ENCODE data around the gene TF.
"Not testable (repeated sequence)": the region's sequence is repeated elsewhere in the genome, so short reads cannot be mapped to it uniquely, and the experiment has no call there.

The TF gene
- total RNA-seq, result 0 to 0.39 (median 0.05) reads per million in 3 experiments

DNA sequence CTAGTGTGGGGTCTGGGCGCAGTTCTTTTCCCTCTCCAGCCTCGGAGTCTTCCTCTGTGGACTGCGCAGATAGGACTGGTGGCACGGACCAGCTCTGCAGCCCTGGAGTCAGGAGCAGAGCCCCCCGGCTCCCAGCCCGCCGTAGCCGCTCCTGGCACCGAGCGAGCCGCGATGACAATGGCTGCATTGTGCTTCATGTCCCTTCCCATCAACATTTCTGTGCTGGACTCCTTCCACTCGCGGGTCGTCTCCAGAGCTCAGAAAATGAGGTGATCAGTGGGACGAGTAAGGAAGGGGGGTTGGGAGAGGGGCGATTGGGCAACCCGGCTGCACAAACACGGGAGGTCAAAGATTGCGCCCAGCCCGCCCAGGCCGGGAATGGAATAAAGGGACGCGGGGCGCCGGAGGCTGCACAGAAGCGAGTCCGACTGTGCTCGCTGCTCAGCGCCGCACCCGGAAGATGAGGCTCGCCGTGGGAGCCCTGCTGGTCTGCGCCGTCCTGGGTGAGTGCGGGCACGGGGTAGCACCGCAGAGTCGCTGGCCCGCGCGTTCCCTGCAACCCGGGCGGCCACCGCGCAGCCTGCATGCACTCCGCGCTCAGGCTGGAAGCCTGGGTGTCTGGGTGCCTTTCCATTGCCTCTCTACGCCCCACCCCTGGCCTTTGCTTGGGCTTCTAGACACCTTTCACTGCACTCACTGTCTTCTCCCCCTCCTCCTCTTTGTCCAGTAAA lies at the start of gene TF:
TSS of gene TF (plus strand) at position 413 of the 731 bp plus-strand sequence. CDS start at position 461, 48 bp downstream.
- DNase-seq, result no peak

DNA sequence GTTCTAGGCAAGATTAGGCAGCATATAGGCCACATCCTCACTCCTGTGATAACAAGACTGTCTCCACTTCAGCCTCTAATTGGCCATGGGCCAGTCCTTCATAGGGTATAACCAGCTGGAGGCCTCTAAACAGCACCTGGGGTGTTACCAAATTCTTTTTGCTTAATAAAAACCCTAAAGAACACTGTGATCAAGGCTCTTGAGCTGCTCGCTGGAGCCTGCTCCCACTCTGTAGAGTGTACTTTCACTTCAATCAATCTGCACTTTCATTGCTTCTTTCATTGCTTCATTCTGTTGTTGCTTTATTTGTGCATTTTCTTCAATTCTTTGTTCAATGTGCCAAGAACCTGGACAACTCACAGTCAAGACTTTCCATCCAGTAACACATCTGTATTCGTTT lies 48.2 kb upstream of the TF start:
- no peak for DNase-seq

DNA sequence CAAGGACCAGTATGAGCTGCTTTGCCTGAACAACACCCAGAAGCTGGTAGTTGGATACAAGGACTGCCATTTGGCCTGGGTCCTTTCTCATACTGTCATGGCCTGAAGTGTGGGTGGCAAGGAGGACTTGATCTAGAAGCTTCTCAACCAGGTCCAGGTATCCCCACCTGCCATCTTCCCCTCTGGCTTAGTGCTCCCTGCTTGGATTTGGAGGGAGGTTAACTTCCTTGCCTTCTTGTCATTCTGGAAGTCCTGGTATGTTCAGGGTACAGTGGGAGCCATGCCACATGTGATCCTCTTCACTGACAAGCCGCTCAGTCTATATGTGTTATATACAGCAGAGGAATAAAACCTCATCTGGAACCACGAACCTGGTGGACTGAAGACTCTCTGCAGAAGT lies 46.7 kb upstream of the TF start:
- no peak for DNase-seq

GRCh38 chr3:133699903-133700302 lies 46.3 kb upstream of the TF start:
- DNase-seq, result no peak

- DNase-seq, result no peak
Measured at GRCh38 chr3:133700351-133700750, 45.8 kb upstream of the TF start.

DNA sequence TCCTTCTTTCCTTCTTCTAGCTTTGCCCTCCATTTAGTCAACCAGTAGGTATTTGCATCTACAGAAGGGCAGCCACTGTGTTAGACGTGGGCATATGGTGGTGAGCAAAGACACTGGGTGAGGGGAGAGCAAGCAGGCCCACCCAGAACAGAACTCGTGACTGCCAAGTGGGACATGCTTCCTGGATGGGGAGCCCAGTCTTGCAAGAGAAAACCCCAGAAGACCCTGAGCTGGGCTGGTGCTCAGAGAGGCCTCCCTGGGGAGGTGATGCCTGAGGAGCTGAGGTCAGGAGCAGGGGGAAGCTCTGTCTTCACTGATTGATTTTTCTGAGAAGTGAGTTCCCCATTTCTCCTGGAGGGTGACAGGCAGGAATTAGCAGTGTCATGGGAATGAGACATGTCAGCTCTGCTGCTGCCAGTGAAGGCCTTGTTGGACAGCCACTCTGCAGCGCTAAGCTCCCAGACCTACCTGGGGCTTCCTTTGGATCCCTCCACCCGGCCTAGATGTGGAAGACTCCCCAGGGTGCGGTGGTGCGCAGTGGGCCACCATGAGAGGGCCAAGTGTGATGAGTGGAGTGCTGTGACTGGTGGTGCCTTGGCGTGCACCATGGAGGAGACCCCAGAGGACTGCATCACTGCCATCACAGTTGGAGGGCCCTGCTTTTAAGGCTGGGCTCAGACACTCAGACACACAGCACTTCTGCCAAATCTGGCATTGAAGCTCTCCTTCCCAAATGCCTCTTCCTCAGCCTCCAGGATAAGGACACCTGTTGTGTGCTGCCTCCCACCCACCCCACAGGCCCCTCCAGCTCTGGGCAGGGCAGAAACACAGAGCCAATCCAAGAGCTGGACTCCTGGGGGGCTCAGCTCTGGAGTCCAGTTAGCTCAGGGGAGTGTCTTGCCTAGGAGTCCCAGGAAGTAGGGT lies 44.5 kb upstream of the TF start:
- DNase-seq, result no peak

DNA sequence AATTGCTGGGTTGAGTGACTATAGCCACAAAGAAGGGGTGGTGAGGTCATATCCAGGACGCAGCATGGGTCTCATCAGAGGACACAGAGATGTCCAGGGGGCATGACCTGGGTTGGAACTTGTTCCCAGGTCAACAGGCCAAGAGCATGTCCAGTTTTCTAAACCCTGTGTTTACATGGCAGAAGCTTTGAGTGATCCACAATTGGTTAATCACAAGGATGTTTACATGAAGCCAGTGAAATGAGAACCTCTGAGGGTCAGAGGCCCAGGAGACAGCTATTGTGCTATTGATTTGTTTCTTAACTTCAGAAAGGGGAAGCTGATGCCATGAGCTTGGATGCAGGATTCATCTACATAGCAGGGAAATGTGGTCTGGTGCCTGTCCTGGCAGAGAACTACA lies 42.3 kb upstream of the TF start:
- DNase-seq, result no peak

DNA sequence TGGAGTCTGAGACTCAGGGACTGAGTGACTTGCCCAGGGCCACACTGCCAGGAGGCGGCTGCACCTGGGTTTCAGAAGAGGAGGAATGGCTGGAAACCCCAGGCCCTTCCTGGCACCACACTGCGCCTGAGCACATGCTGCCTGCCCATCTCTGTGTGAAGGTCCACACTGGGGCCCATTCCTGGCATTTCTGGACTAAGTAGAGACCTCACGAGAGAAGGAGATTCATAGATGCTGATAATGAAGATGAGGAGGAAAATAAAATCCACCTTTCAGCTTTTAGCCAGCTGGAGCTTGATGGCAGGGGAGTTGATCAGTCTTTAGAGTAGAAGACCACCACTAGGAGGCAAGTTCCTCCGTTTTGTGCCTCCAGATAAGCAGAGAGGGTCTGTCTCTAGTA lies 40.2 kb upstream of the TF start:
- no peak for DNase-seq

GRCh38 chr3:133709139-133709750 lies 36.9 kb upstream of the TF start:
- DNase-seq, result no peak

GRCh38 chr3:133711013-133711412 lies 35.2 kb upstream of the TF start:
- DNase-seq, result no peak

GRCh38 chr3:133712017-133712416 lies 34.2 kb upstream of the TF start:
- DNase-seq, result no peak

DNA sequence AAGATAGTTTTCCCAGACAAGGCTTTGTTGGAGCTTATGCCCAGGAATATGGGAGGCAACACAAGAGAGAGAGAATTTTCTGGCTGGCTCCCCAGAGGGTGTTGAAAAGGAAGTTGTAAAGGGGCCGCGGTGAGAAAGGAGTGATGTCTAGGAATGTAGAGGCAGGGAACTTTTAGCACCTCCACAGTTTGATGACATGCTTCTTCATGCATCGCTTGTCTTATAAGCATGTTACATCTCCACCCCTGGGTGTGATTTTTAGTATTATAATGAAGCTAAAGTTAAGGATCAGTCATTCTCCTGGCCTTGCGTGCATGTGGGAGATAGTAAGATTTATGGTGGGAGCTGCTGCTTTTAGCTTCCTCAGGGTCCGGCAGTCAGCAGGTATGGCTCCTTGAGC lies 32.8 kb upstream of the TF start:
- no peak for DNase-seq

DNA sequence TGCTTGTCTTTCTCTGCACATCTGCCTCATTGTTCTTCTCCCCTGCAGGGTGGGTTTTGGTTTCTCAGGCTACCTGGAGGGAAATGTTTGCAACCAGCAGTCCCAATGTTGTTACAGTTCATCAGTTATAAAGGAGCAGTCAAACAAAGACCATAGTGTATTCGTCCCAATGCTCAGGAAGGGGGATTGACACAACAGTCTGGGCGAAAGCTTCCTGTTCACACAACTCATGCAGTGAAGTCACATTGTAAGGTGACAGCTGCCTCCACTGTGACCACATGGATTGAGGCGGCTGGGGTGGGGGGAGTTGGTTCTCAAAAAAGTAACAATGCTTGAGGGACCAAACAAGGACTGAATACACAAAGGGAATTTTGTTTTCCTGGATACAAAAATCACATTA lies 28.8 kb upstream of the TF start:
- no peak for DNase-seq

GRCh38 chr3:133722935-133723334 lies 23.3 kb upstream of the TF start:
- DNase-seq, result no peak

- no peak for DNase-seq
Measured at GRCh38 chr3:133730993-133731392, 15.2 kb upstream of the TF start.

- DNase-seq, result not testable (repeated sequence)
Measured at GRCh38 chr3:133732231-133732630, 14.0 kb upstream of the TF start.

- no peak for DNase-seq
Measured at GRCh38 chr3:133733226-133733625, 13.0 kb upstream of the TF start.

DNA sequence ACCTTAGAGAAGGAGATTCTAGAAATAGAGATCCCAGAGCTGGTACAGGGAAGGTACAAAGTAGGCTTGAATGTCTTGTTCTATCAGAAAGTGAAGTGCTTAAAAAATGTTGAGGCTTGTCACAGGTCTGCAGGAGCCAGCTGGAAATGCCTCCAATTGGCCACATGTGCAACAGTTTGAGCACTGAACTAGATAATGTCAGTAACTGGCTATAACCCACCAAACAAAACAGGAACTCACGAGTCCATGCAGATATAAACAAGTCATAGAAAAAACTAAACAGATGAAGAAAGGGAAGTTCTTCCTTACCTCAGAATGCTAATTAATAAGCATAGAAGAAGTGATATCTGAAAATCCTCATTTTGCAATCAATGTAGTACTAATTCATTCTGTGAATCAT lies 11.9 kb upstream of the TF start:
- no peak for DNase-seq

DNA sequence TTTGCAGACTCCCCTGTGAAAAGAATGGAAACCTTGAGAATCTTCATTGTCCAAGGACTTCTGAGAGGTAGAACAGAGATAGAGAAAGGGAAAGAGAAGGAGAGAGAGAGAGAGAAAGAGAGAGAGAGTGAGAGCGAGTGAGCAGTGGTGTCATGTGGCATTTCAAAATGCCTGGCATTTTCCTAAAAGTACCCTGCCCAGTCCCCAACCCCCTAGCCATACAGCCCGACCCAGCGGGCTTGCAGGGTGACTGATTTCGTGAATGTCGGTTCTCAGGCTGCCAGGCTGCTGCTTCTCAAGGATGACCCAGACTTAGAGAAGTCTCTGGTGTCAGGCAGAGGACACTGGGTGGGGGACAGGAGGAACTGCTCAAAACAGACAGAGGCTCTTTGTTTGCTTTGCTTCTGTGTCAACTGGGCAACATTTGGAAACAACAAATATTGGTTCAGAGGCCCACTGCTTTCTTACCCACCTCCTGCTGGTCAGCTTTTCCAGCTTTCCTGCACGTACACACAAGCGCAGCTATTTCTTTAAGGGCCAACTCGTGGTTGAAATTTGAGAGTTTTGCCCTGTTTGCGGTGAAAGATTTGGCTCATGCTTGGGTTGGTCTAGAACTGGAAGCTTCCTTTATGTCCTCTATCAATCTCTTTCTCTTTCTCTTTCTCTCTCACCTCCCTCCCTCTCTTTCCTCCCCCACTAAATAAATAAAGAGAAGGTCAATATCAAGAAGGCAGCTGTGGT lies 3.7 kb upstream of the TF start:
- DNase-seq, result no peak

DNA sequence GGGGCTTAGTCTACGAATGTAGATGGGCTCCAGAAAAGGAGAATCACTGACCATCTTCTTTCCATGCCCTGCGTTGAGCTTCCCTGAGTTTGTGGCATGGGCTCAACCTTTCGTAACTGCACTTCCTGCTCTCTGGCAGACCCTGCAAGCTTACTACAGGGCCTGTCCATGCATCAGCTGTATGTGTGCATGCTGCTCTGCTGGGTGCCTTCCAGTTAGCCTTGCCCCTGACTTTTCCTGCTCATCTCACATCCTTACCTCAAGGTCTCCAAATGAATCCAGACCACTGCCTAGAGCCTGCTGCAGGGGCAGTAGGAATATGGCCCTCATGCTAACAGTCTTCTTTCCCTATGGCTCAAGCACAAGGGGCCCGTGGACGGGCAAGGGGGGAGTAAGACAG lies 2.0 kb upstream of the TF start:
- no peak for DNase-seq

DNA sequence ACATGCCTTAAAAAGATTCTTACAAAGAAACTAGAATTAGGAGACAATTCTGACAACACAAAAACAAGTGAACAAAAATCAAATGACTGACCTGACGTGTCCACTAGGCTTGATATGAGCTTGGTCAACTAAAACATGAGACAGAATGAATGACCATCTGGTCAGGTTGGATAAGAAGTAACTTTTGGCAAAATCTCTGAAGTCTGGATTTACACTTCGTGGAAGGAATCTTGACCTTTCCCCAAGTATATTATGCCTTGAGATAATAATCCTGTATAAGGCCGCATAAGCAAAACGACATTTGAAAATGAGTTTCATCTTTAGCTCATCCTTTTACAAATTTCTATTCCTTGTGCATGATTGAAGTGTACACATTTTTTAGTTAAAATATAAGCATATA lies 1.1 kb upstream of the TF start:
- DNase-seq, result no peak

DNA sequence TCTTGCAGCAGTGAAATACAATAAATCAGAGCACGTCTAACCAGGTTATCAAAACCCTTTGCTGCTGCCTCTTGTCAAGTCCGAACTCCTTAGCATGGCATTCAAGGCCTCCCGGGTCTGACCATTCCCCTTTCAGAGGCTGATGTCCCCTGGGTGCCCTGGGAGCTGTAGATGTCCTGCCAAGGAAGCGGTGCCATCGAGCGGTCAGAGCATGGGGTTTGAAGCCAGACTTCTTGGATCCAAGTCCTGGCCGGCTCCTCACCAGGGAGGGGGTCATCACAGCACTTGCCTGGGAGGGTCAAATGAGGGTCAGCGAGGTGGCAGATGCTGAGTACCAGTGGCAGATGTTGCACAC lies 496 bp downstream of the TF start:
- no peak for DNase-seq

- no peak for DNase-seq
Measured at GRCh38 chr3:133747373-133747772, 1.2 kb downstream of the TF start.

Measured in central memory CD4-positive, alpha-beta T cell (primary cell).